Osteoblast (primary cell): ENCODE data around the gene CCNG2. TPM values are rescaled to one million over a fixed set of nuclear protein-coding genes. Genes with fewer than 3 reads are reported as not detected.

ENCODE experiments used
- DNase-seq: peaks from one replicate; pipeline ENCODE4 v3.0.0; 2011; ENCODE audit warnings: low spot score, mixed read lengths; ENCODE audit not compliant: insufficient read length; ENCODE audit errors: missing footprints
- H2AFZ ChIP-seq: 2 replicates; pipeline ENCODE4 v1.6.0; 2011; ENCODE audit warnings: mild to moderate bottlenecking, low read length
- H3K27ac ChIP-seq: 2 replicates; pipeline ENCODE4 v1.5.1; 2011; ENCODE audit warnings: mild to moderate bottlenecking, low read depth, low read length, moderate library complexity
- H3K27me3 ChIP-seq: 2 replicates; pipeline ENCODE4 v1.6.0; 2012; ENCODE audit warnings: mild to moderate bottlenecking, control low read depth, inconsistent platforms, low read length, moderate library complexity; ENCODE audit not compliant: insufficient read depth
- H3K36me3 ChIP-seq: 2 replicates; pipeline ENCODE4 v1.5.1; 2011; ENCODE audit warnings: mild to moderate bottlenecking, low read length, control low read depth, moderate library complexity; ENCODE audit not compliant: insufficient read depth
- H3K4me1 ChIP-seq: 2 replicates; pipeline ENCODE4 v1.5.1; 2011; ENCODE audit warnings: mild to moderate bottlenecking, low read length, control low read depth, moderate library complexity; ENCODE audit not compliant: insufficient read depth
- H3K4me2 ChIP-seq: 2 replicates; pipeline ENCODE4 v1.6.0; 2011; ENCODE audit warnings: mild to moderate bottlenecking, low read length; ENCODE audit not compliant: insufficient read depth
- H3K4me3 ChIP-seq: fragments of 200-600 bp; sonication (generic); 3 replicates; pipeline ENCODE4 v1.5.1; 2012; ENCODE audit warnings: mild to moderate bottlenecking, low read length, inconsistent platforms; ENCODE audit not compliant: insufficient read depth
- H3K79me2 ChIP-seq: 2 replicates; pipeline ENCODE4 v1.6.0; 2012; ENCODE audit warnings: mild to moderate bottlenecking, low read length, control low read depth, inconsistent platforms; ENCODE audit not compliant: insufficient read depth
- H3K9me3 ChIP-seq: 2 replicates; pipeline ENCODE4 v1.5.1; 2011; ENCODE audit warnings: low read depth, low read length, control low read depth
- H4K20me1 ChIP-seq: 2 replicates; pipeline ENCODE4 v1.6.0; 2012; ENCODE audit warnings: mild to moderate bottlenecking, low read length, control low read depth; ENCODE audit not compliant: insufficient read depth
- CTCF ChIP-seq: IDR thresholded peaks from 2 replicates; pipeline ENCODE4 v1.5.1; 2011; ENCODE audit warnings: mild to moderate bottlenecking, low read depth, low read length, moderate library complexity; ENCODE audit errors: extremely low read depth
- total RNA-seq: library from RNA; depleted of rRNA; stranded (reverse); fragments of >200 nt; gene quantifications from 2 replicates; pipeline ENCODE4 v1.2.3, GENCODE V29; 2012

Gene CCNG2
- total RNA-seq, 1 donor = 49.2 TPM

DNA sequence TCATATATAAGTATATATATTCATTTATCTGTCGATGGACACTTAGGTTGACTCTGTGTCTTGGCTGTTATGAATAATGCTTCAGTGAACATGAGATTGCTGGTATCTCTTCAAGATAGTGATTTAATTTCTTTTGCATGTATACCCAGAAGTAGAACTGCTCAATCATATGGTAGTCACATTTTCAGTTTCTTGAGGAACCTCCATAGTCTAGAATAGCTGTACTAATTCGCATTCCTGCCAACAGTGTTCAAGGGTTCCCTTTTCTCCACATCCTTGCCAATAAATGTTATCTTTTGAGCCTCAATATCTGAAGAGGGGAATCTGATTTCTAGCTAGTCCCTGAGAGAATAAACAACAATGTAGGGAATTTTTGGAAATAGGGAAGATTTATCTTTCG, 32.4 kb upstream of the CCNG2 start:
- no peaks in the 10 kb centered on the region for H3K9me3 ChIP-seq
- H2AFZ ChIP-seq = no peak overlapping the region
- no peaks in the 10 kb centered on the region for H3K79me2 ChIP-seq
- H3K4me2 ChIP-seq = no peak overlapping the region
- no peak for TF ChIP-seq CTCF
- DNase-seq = no peak
- H3K36me3 ChIP-seq = no peaks in the 10 kb centered on the region
- H3K4me3 ChIP-seq = no peak overlapping the region
- no peak overlapping the region for H3K27ac ChIP-seq
- H4K20me1 ChIP-seq = no peaks in the 10 kb centered on the region
- no peaks in the 10 kb centered on the region for H3K4me1 ChIP-seq
- peaks cover 50% of the 10 kb centered on the region for H3K27me3 ChIP-seq

GRCh38 chr4:77125961-77126360, 31.0 kb upstream of the CCNG2 start:
- H3K36me3 ChIP-seq = no peaks in the 10 kb centered on the region
- DNase-seq = no peak
- H3K27ac ChIP-seq = no peak overlapping the region
- no peaks in the 10 kb centered on the region for H3K9me3 ChIP-seq
- TF ChIP-seq CTCF = no peak
- H2AFZ ChIP-seq = no peak overlapping the region
- no peak overlapping the region for H3K4me3 ChIP-seq
- no peak overlapping the region for H3K4me2 ChIP-seq
- no peaks in the 10 kb centered on the region for H3K79me2 ChIP-seq
- peaks cover 49% of the 10 kb centered on the region for H3K27me3 ChIP-seq
- no peaks in the 10 kb centered on the region for H3K4me1 ChIP-seq
- H4K20me1 ChIP-seq = no peaks in the 10 kb centered on the region

GRCh38 chr4:77126809-77127208, 30.2 kb upstream of the CCNG2 start:
- H3K79me2 ChIP-seq = no peaks in the 10 kb centered on the region
- no peak overlapping the region for H3K4me2 ChIP-seq
- no peak overlapping the region for H2AFZ ChIP-seq
- no peak for DNase-seq
- no peaks in the 10 kb centered on the region for H3K36me3 ChIP-seq
- no peak for TF ChIP-seq CTCF
- H3K4me3 ChIP-seq = no peak overlapping the region
- H3K27ac ChIP-seq = no peak overlapping the region
- no peaks in the 10 kb centered on the region for H3K9me3 ChIP-seq
- no peaks in the 10 kb centered on the region for H4K20me1 ChIP-seq
- H3K27me3 ChIP-seq = peaks cover 41% of the 10 kb centered on the region
- H3K4me1 ChIP-seq = no peaks in the 10 kb centered on the region

GRCh38 chr4:77127215-77127614, 29.8 kb upstream of the CCNG2 start:
- H3K4me2 ChIP-seq = no peak overlapping the region
- no peak overlapping the region for H2AFZ ChIP-seq
- no peaks in the 10 kb centered on the region for H3K9me3 ChIP-seq
- H3K27ac ChIP-seq = no peak overlapping the region
- no peak overlapping the region for H3K4me3 ChIP-seq
- no peaks in the 10 kb centered on the region for H3K36me3 ChIP-seq
- H3K4me1 ChIP-seq = no peaks in the 10 kb centered on the region
- no peaks in the 10 kb centered on the region for H4K20me1 ChIP-seq
- no peaks in the 10 kb centered on the region for H3K79me2 ChIP-seq
- DNase-seq = no peak
- no peak for TF ChIP-seq CTCF
- peaks cover 40% of the 10 kb centered on the region for H3K27me3 ChIP-seq
